K562 (cell line): ENCODE results near the gene RAD21L1. TPM values are rescaled to one million over a fixed set of nuclear protein-coding genes. Genes with fewer than 3 reads are reported as not detected.

Experiments used
- CREB1 ChIP-seq, 2 experiments: sonication (generic) in 1 of 2; formaldehyde crosslinking in 1 of 2; IDR thresholded peaks; 2 replicates each; pipeline versions ENCODE4 v1.6.1 to v1.8.0; 2012 to 2022; ENCODE audit warnings: inconsistent platforms in 1 of 2, mild to moderate bottlenecking in 1 of 2, missing genetic modification reagents in 1 of 2, moderate library complexity in 1 of 2
- EHMT2 ChIP-seq: fragments of 450-650 bp; IDR thresholded peaks from 2 replicates; pipeline ENCODE4 v1.6.1; 2018; ENCODE audit warnings: antibody characterized with exemption
- GABPA ChIP-seq: fragments of 200-800 bp; sonication (Bioruptor generic); conservative IDR thresholded peaks from 2 replicates; pipeline ENCODE4 v1.6.1; 2016; ENCODE audit warnings: low read depth, missing genetic modification characterization, missing compliant biosample characterization
- HNRNPUL1 ChIP-seq: fragments of 200-400 bp; formaldehyde crosslinking; IDR thresholded peaks from 2 replicates; pipeline ENCODE4 v1.6.1; 2017; ENCODE audit warnings: low read length
- HOMEZ ChIP-seq: fragments of 250-450 bp; sonication (Bioruptor Pico); IDR thresholded peaks from 2 replicates; pipeline ENCODE4 v1.4.0; 2020; ENCODE audit warnings: mild to moderate bottlenecking, moderate library complexity
- KAT8 ChIP-seq: fragments of 450-650 bp; IDR thresholded peaks from 2 replicates; pipeline ENCODE4 v1.6.1; 2016; ENCODE audit warnings: low read depth, mild to moderate bottlenecking
- KDM5B ChIP-seq: fragments of 200-600 bp; sonication (generic); IDR thresholded peaks from 2 replicates; pipeline ENCODE4 v1.6.1; 2012; ENCODE audit warnings: low read depth, mild to moderate bottlenecking, moderate library complexity, low read length, control low read depth, inconsistent platforms; ENCODE audit not compliant: insufficient replicate concordance
- MCM7 ChIP-seq, 2 experiments: fragments of 450-650 bp; IDR thresholded peaks; 2 replicates each; pipeline ENCODE4 v1.6.1; 2016 to 2018
- MED1 ChIP-seq: sonication (generic); formaldehyde crosslinking; IDR thresholded peaks from 2 replicates; pipeline ENCODE4 v1.8.1; 2023; ENCODE audit warnings: missing genetic modification reagents, borderline replicate concordance
- PHTF2 ChIP-seq: fragments of 250-450 bp; sonication (Bioruptor Pico); IDR thresholded peaks from 2 replicates; pipeline ENCODE4 v1.5.0; 2021; ENCODE audit warnings: mild to moderate bottlenecking
- POLR2B ChIP-seq: fragments of 450-650 bp; IDR thresholded peaks from 2 replicates; pipeline ENCODE4 v1.6.1; 2018; ENCODE audit warnings: low read depth; ENCODE audit not compliant: partially characterized antibody
- RAD21 ChIP-seq, 2 experiments: fragments of 250-450 bp in 1 of 2; fragments of 450-650 bp in 1 of 2; sonication (Bioruptor Pico) in 1 of 2; formaldehyde crosslinking in 1 of 2; IDR thresholded peaks in 1 of 2; conservative IDR thresholded peaks in 1 of 2; 2 replicates each; pipeline versions ENCODE4 v1.4.0 to v1.8.0; 2020 to 2022; ENCODE audit warnings: mild to moderate bottlenecking in 2 of 2, moderate library complexity in 1 of 2
- RB1 ChIP-seq: fragments of 450-650 bp; IDR thresholded peaks from 2 replicates; pipeline ENCODE4 v1.6.1; 2017; ENCODE audit warnings: low read depth, mild to moderate bottlenecking
- SIN3A ChIP-seq, 2 experiments: fragments of 150-350 bp in 1 of 2; IDR thresholded peaks; 2 replicates each; pipeline ENCODE4 v1.6.1; 2011 to 2016; ENCODE audit warnings: borderline replicate concordance in 2 of 2, low read depth in 2 of 2, low read length in 2 of 2, mild to moderate bottlenecking in 2 of 2, moderate library complexity in 2 of 2; ENCODE audit not compliant: control insufficient read depth in 1 of 2
- TCF3 ChIP-seq: sonication (generic); formaldehyde crosslinking; IDR thresholded peaks from 2 replicates; pipeline ENCODE4 v1.4.0; 2020; ENCODE audit warnings: mild to moderate bottlenecking, missing genetic modification reagents
- ZNF274 ChIP-seq: IDR thresholded peaks from 2 replicates; pipeline ENCODE4 v1.6.1; 2011; ENCODE audit warnings: low read depth, mild to moderate bottlenecking, low read length, moderate library complexity, borderline replicate concordance
- ZNF699 ChIP-seq: fragments of 250-450 bp; sonication (Bioruptor Pico); IDR thresholded peaks from 2 replicates; pipeline ENCODE4 v1.8.0; 2021; ENCODE audit warnings: mild to moderate bottlenecking, moderate library complexity; ENCODE audit not compliant: insufficient replicate concordance
- ZNF717 ChIP-seq: fragments of 250-450 bp; sonication (Bioruptor Pico); IDR thresholded peaks from 2 replicates; pipeline ENCODE4 v1.5.0; 2021
- polyA plus RNA-seq, 8 experiments: library from polyadenylated mRNA; depleted of rRNA in 4 of 8; stranded (reverse) in 5 of 8; unstranded in 3 of 8; fragments of >200 nt; fragmentation: Nextera tagmentation in 2 of 8; fragmentation: Illumina TruSeq in 1 of 8; extraction: Ambion mirVana in 2 of 8; extraction: Trizol in 1 of 8; gene quantifications; 2 replicates each; pipeline versions ENCODE4 v1.2.1 to v1.2.3, GENCODE V29; 2011 to 2014; ENCODE audit warnings: inconsistent platforms in 1 of 8, missing spikeins in 1 of 8
- total RNA-seq, 7 experiments: library from RNA; depleted of rRNA in 6 of 7; stranded (reverse); fragments of >200 nt in 6 of 7; fragmentation: Illumina TruSeq in 2 of 7; extraction: Trizol in 2 of 7; gene quantifications; 2 replicates each; pipeline versions ENCODE4 v1.2.1 to v1.2.3, GENCODE V29; 2011 to 2021; ENCODE audit warnings: low replicate concordance in 1 of 7
- TF ChIP-seq, protein P1 (sequence below): sonication (generic); formaldehyde crosslinking; IDR thresholded peaks from 2 replicates; pipeline ENCODE4 v1.8.1; 2023; ENCODE audit warnings: mild to moderate bottlenecking, missing genetic modification reagents
- TF ChIP-seq, protein P2 (sequence below): fragments of 200-800 bp; sonication (Bioruptor generic); IDR thresholded peaks from 2 replicates; pipeline ENCODE4 v1.6.1; 2016; ENCODE audit warnings: missing genetic modification characterization, missing compliant biosample characterization

RAD21L1 gene
- total and polyA plus RNA-seq, 9 of the 15 experiments (the other 6 are each of a cell fraction or from before 2014, with no cell fraction given): 0.17 to 1.7 (median 0.45) TPM; not detected in 1

- TF ChIP-seq HOMEZ (CRISPR knock-in tag) (no peak), KDM5B (no peak), ZNF699 (CRISPR knock-in tag) (no peak), PHTF2 (no peak), ZNF274 (no peak), EHMT2 (peak; percentile 89), RB1 (no peak), CREB1 (IDR thresholded peaks at IDR 0.05) (peak; percentile 11; the same call in 1 of the 2 replicates), CREB1 (CRISPR knock-in tag; IDR thresholded peaks at IDR 0.05) (no peak), SIN3A (IDR thresholded peaks at IDR 0.05; ENCODE audit: borderline replicate concordance in 2 of 2, control insufficient read depth in 1 of 2, low read depth in 2 of 2, low read length in 2 of 2) (no peak), HNRNPUL1 (no peak), RAD21 (CRISPR knock-in tag; conservative IDR thresholded peaks at IDR 0.05 in 1 of 2, IDR thresholded peaks at IDR 0.05 in 1 of 2) (no peak), GABPA (tag) (peak; percentile 46; the same call in 1 of the 2 replicates), POLR2B (no peak), TCF3 (peak; percentile 76; the same call in 1 of the 2 replicates), MCM7 (IDR thresholded peaks at IDR 0.05) (no peak), MED1 (CRISPR knock-in tag) (no peak), KAT8 (no peak), ZNF717 (CRISPR knock-in tag) (no peak)
- TF ChIP-seq, protein P1, sequence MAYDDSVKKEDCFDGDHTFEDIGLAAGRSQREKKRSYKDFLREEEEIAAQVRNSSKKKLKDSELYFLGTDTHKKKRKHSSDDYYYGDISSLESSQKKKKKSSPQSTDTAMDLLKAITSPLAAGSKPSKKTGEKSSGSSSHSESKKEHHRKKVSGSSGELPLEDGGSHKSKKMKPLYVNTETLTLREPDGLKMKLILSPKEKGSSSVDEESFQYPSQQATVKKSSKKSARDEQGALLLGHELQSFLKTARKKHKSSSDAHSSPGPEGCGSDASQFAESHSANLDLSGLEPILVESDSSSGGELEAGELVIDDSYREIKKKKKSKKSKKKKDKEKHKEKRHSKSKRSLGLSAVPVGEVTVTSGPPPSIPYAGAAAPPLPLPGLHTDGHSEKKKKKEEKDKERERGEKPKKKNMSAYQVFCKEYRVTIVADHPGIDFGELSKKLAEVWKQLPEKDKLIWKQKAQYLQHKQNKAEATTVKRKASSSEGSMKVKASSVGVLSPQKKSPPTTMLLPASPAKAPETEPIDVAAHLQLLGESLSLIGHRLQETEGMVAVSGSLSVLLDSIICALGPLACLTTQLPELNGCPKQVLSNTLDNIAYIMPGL (CRISPR knock-in tag): no peak
- TF ChIP-seq, protein P2, sequence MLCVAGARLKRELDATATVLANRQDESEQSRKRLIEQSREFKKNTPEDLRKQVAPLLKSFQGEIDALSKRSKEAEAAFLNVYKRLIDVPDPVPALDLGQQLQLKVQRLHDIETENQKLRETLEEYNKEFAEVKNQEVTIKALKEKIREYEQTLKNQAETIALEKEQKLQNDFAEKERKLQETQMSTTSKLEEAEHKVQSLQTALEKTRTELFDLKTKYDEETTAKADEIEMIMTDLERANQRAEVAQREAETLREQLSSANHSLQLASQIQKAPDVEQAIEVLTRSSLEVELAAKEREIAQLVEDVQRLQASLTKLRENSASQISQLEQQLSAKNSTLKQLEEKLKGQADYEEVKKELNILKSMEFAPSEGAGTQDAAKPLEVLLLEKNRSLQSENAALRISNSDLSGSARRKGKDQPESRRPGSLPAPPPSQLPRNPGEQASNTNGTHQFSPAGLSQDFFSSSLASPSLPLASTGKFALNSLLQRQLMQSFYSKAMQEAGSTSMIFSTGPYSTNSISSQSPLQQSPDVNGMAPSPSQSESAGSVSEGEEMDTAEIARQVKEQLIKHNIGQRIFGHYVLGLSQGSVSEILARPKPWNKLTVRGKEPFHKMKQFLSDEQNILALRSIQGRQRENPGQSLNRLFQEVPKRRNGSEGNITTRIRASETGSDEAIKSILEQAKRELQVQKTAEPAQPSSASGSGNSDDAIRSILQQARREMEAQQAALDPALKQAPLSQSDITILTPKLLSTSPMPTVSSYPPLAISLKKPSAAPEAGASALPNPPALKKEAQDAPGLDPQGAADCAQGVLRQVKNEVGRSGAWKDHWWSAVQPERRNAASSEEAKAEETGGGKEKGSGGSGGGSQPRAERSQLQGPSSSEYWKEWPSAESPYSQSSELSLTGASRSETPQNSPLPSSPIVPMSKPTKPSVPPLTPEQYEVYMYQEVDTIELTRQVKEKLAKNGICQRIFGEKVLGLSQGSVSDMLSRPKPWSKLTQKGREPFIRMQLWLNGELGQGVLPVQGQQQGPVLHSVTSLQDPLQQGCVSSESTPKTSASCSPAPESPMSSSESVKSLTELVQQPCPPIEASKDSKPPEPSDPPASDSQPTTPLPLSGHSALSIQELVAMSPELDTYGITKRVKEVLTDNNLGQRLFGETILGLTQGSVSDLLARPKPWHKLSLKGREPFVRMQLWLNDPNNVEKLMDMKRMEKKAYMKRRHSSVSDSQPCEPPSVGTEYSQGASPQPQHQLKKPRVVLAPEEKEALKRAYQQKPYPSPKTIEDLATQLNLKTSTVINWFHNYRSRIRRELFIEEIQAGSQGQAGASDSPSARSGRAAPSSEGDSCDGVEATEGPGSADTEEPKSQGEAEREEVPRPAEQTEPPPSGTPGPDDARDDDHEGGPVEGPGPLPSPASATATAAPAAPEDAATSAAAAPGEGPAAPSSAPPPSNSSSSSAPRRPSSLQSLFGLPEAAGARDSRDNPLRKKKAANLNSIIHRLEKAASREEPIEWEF (CRISPR knock-in tag): no peak
These were observed 38.2 kb upstream of the RAD21L1 start (continued) for GRCh38 chr20:1187605-1188171.
